Smooth muscle cell (in vitro differentiated cells): Measurements from ENCODE around the gene YAE1. TPM values are rescaled to one million over a fixed set of nuclear protein-coding genes. Genes with fewer than 3 reads are reported as not detected.

Experiments
- DNase-seq: peaks from one replicate; lab custom pipeline; 2025; ENCODE audit not compliant: unreplicated experiment; lab: John Stamatoyannopoulos, UW
- H2AFZ ChIP-seq: fragments of 200-600 bp; sonication (generic); 2 replicates; pipeline ENCODE4 v1.6.0; 2016; ENCODE audit warnings: antibody characterized with exemption, low read depth, mild to moderate bottlenecking
- H3F3A ChIP-seq: fragments of 200-600 bp; sonication (generic); 2 replicates; pipeline ENCODE4 v1.6.0; 2017; ENCODE audit warnings: antibody characterized with exemption, low read depth
- H3K27ac ChIP-seq: fragments of 200-600 bp; sonication (generic); 2 replicates; pipeline ENCODE4 v1.5.1; 2016; ENCODE audit warnings: low read depth, mild to moderate bottlenecking
- H3K27me3 ChIP-seq: fragments of 200-600 bp; sonication (generic); 2 replicates; pipeline ENCODE4 v1.6.1; 2016; ENCODE audit warnings: low read depth, mild to moderate bottlenecking
- H3K36me3 ChIP-seq: fragments of 200-600 bp; sonication (generic); 2 replicates; pipeline ENCODE4 v1.5.1; 2016; ENCODE audit warnings: low read depth
- H3K4me1 ChIP-seq: fragments of 200-600 bp; sonication (generic); 2 replicates; pipeline ENCODE4 v1.5.1; 2016; ENCODE audit warnings: low read depth
- H3K4me2 ChIP-seq: fragments of 200-600 bp; sonication (generic); 2 replicates; pipeline ENCODE4 v1.6.0; 2016; ENCODE audit warnings: mild to moderate bottlenecking
- H3K4me3 ChIP-seq: fragments of 200-600 bp; sonication (generic); 2 replicates; pipeline ENCODE4 v1.5.1; 2016; ENCODE audit warnings: mild to moderate bottlenecking
- H3K79me2 ChIP-seq: fragments of 200-600 bp; sonication (generic); 2 replicates; pipeline ENCODE4 v1.6.0; 2016; ENCODE audit warnings: low read depth, mild to moderate bottlenecking
- H3K9ac ChIP-seq: fragments of 200-600 bp; sonication (generic); 2 replicates; pipeline ENCODE4 v1.6.0; 2016; ENCODE audit warnings: low read depth
- H3K9me3 ChIP-seq: fragments of 200-600 bp; sonication (generic); replicated peaks from 2 replicates; pipeline ENCODE4 v1.5.1; 2016; ENCODE audit warnings: low read depth
- H4K20me1 ChIP-seq: fragments of 200-600 bp; sonication (generic); 2 replicates; pipeline ENCODE4 v1.6.0; 2016; ENCODE audit warnings: low read depth
- WGBS: methylation state at CpG from one replicate; pipeline ENCODE4 v1.1.7; 2016; ENCODE audit warnings: low lambda C conversion rate; 5-methylcytosine and 5-hydroxymethylcytosine counted together
- polyA plus RNA-seq: library from polyadenylated mRNA; unstranded; fragments of >200 nt; fragmentation: Nextera tagmentation; extraction: Ambion mirVana; gene quantifications from 2 replicates; pipeline ENCODE4 v1.2.1, GENCODE V29; 2016
- total RNA-seq: library from RNA; depleted of rRNA; stranded (reverse); fragments of >200 nt; gene quantifications from 2 replicates; pipeline ENCODE4 v1.2.3, GENCODE V29; 2014
- TF ChIP-seq, protein P1 (sequence below): fragments of 200-600 bp; sonication (generic); IDR thresholded peaks from 2 replicates; pipeline ENCODE4 v1.5.1; 2017; ENCODE audit warnings: borderline replicate concordance, mild to moderate bottlenecking, antibody characterized with exemption; ENCODE audit not compliant: insufficient read depth, poor library complexity, severe bottlenecking

YAE1 gene
- total and polyA plus RNA-seq, 2 experiments from 2014 or later = 28.3 to 32.5 TPM

DNA sequence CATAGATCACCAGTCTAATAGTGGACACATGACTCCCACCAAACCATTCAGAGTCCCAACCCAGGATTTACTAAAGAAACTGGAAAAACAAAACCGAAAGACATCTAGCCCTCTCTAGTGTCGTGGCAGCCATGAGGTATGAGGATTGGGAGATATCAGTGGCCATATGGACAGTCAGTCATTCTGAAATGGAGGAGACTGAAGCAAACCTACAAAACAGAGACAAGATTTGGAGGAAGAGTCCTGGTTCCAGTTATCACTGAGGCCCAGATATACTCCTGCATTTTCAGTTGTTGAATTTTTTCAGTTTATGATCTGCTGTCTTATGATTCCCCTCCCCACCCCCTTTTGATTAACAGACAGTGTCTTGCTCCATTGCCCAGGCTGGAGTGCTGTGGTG lies 48.1 kb downstream of the YAE1 start:
- Histone ChIP-seq H2AFZ (no peak overlapping the region), H3K79me2 (no peaks in the 10 kb centered on the region), H4K20me1 (no peaks in the 10 kb centered on the region), H3K4me1 (peaks cover 2% of the 10 kb centered on the region), H3F3A (no peaks in the 10 kb centered on the region), H3K4me3 (no peak overlapping the region), H3K27ac (no peak overlapping the region), H3K9me3 (no peaks in the 10 kb centered on the region), H3K27me3 (no peaks in the 10 kb centered on the region), H3K36me3 (no peaks in the 10 kb centered on the region), H3K4me2 (no peak overlapping the region), H3K9ac (no peak overlapping the region)
- TF ChIP-seq, protein P1, sequence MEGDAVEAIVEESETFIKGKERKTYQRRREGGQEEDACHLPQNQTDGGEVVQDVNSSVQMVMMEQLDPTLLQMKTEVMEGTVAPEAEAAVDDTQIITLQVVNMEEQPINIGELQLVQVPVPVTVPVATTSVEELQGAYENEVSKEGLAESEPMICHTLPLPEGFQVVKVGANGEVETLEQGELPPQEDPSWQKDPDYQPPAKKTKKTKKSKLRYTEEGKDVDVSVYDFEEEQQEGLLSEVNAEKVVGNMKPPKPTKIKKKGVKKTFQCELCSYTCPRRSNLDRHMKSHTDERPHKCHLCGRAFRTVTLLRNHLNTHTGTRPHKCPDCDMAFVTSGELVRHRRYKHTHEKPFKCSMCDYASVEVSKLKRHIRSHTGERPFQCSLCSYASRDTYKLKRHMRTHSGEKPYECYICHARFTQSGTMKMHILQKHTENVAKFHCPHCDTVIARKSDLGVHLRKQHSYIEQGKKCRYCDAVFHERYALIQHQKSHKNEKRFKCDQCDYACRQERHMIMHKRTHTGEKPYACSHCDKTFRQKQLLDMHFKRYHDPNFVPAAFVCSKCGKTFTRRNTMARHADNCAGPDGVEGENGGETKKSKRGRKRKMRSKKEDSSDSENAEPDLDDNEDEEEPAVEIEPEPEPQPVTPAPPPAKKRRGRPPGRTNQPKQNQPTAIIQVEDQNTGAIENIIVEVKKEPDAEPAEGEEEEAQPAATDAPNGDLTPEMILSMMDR = no peak
- WGBS = 83% methylated on average over 2 of the region's 2 CpGs
- DNase-seq = no peak

DNA sequence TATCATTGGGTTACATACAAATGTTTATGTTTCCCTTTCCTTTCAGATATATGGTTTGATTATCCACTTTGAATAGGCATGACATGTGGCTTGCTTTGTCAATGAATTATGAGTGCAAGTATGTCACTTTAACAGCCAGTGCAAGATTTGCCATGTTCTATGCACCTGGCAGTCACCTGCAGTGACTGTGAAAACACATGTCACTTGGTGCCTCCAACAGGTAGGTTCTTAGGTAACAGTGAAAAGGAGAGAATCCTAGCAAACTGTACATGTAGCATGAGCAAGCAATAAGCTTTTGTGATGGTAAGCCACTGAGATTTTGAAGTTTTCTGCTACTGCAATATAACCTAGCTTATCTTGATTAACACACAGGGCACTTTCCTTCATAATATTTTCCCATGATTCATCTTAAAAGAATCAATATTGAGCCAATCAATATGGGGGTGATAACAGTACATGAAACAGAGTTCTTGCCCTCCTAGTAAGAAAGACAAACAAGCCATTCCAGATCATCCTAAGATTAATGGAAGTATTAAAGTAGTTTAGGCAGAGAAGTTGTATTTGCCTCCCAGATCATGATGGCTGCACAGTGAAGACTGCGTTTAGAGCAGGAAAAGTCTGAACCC lies 49.3 kb downstream of the YAE1 start:
- H3K4me2 ChIP-seq = no peak overlapping the region
- no peaks in the 10 kb centered on the region for H3K9me3 ChIP-seq
- H3K27ac ChIP-seq = no peak overlapping the region
- WGBS = 93% methylated on average over 1 of the region's 1 CpG
- no peaks in the 10 kb centered on the region for H4K20me1 ChIP-seq
- H3K79me2 ChIP-seq = no peaks in the 10 kb centered on the region
- no peak for DNase-seq
- H3K4me3 ChIP-seq = no peak overlapping the region
- TF ChIP-seq, protein P1 = no peak
- peaks cover 3% of the 10 kb centered on the region for H3F3A ChIP-seq
- no peak overlapping the region for H2AFZ ChIP-seq
- no peaks in the 10 kb centered on the region for H3K27me3 ChIP-seq
- H3K36me3 ChIP-seq = no peaks in the 10 kb centered on the region
- H3K4me1 ChIP-seq = no peaks in the 10 kb centered on the region
- no peak overlapping the region for H3K9ac ChIP-seq

DNA sequence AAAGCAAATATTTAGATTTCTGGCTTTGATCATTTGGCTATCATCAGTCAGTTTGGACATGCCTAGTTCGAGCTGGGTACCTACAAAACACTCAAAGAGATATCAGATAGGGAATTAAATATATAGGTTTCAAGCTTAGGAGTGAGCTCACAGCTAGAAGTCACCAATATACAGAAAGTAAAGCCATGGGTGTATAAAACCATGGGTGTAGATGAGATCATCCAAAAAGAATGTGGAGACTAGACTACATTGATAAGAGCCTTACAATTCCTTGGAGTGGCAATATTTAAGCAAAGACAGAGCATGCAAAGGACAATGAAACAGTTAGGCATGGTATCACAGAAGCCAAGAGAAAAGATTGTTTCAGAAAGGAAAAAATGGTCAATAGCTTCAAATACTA lies 49.9 kb downstream of the YAE1 start:
- WGBS = 65% methylated on average over 1 of the region's 1 CpG

More for the DNA sequence above, 49.9 kb downstream of the YAE1 start:
- H3K9ac ChIP-seq = no peak overlapping the region
- H3K4me3 ChIP-seq = no peak overlapping the region
- no peaks in the 10 kb centered on the region for H4K20me1 ChIP-seq
- no peak overlapping the region for H3K27ac ChIP-seq
- no peaks in the 10 kb centered on the region for H3K79me2 ChIP-seq
- H3F3A ChIP-seq = peaks cover 7% of the 10 kb centered on the region
- TF ChIP-seq, protein P1 = no peak
- H3K4me1 ChIP-seq = no peaks in the 10 kb centered on the region
- H3K4me2 ChIP-seq = peak overlapping the region; percentile 6
- H3K27me3 ChIP-seq = no peaks in the 10 kb centered on the region
- no peaks in the 10 kb centered on the region for H3K9me3 ChIP-seq
- no peak overlapping the region for H2AFZ ChIP-seq
- DNase-seq = no peak
- H3K36me3 ChIP-seq = no peaks in the 10 kb centered on the region
